Glomerular endothelial cell (primary cell): ENCODE measurements around the gene FASN. TPM values are rescaled to one million over a fixed set of nuclear protein-coding genes. Genes with fewer than 3 reads are reported as not detected.

Experiments used
- DNase-seq: peaks from one replicate; pipeline ENCODE4 v3.0.0-alpha.2; 2011; ENCODE audit warnings: low read depth, low spot score; ENCODE audit errors: extremely low read depth
- total RNA-seq: library from RNA; depleted of rRNA; stranded (reverse); fragments of >200 nt; gene quantifications from 2 replicates; pipeline ENCODE4 v1.2.3, GENCODE V29; 2015

The FASN gene
- total RNA-seq, 1 donor from 2014 or later = 201 TPM

GRCh38 chr17:82078433-82078832 is 19.6 kb downstream of the FASN start:
- DNase-seq = no peak

DNA sequence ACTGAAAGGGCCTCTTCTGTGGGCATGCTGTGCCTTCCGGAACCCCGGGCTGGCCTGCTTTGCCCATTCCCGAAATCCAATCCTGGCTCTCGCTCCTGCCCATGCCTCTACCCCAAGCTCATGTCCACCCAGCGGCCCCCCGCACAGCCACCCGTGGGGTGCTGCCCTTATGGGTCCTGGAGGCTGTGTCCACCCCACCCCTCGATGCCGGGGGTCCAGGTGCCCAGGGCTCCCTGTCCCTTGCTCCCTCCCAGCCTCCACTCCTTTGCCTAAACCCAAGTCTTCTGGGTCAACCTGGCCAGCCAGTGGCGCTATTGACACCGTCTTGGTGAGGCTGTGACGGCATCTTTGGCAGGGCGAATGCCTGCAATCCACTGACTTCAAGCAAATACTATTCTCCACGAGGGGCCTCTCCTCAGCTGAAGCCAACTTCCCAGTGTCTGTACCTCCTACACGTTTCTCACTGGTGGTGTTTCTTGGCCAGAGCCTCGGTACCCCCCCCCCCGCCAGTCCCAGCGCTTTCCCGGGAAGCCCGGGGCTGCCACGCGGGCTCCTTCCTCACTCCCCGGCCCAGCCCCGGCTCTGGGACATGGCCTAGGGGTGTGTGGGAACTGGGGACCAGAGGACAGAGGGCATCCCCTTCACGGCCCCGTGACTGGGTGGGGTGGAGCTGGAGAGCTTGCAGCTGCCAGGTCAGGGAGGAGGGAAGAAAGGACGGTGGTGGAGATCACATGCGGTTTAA is 20.2 kb downstream of the FASN start:
- no peak for DNase-seq

GRCh38 chr17:82076785-82077591 is 21.0 kb downstream of the FASN start:
- no peak for DNase-seq

- no peak for DNase-seq
These were observed 21.8 kb downstream of the FASN start for GRCh38 chr17:82076018-82076784.

DNA sequence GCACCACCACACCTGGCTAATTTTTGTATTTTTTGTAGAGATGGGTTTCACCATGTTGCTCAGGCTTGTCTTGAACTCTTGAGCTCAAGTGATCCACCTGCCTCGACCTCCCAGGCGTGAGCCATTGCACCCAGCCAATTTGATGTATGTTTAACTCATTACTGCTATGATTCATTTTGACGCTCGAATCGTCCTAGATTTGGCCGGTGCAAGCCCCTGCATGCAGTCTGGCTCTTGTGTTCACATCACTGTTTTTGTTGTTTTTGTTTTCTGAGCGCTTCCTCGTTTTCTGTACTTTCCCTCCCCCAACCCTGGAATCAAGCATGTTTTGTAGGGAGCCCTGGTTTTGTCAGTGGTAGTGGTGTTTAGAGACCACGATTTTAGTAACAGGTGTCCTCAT is 24.6 kb downstream of the FASN start:
- DNase-seq = no peak

DNA sequence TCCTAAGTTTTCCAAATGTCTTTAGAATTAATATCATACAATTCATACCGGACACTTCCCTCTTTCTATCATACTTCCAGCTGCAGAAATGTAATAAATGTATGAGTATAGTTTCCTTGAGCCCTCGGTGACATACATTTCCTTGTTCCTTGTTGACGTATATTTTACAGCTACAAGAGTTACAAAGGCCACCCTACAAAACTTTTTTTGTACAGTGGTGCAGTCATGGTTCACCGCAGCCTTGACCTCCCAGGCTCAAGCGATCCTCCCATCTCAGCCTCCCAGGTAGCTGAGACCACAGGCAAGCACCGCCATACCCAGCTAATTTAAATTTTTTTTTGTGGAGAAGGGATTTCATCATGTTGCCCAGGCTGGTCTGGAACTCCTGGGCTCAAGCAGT is 25.2 kb downstream of the FASN start:
- no peak for DNase-seq

GRCh38 chr17:82070611-82071010 is 27.4 kb downstream of the FASN start:
- no peak for DNase-seq

GRCh38 chr17:82065638-82066303 is 32.3 kb downstream of the FASN start, which contains the start of gene DUS1L:
DUS1L (minus strand) TSS chr17:82065804; CDS start chr17:82065059, 745 bp downstream.
- DNase-seq = no peak

GRCh38 chr17:82065193-82065637 is 32.8 kb downstream of the FASN start:
- no peak for DNase-seq

GRCh38 chr17:82064433-82065192 is 33.4 kb downstream of the FASN start:
- no peak for DNase-seq

GRCh38 chr17:82063424-82064415 is 34.3 kb downstream of the FASN start:
- DNase-seq = no peak

DNA sequence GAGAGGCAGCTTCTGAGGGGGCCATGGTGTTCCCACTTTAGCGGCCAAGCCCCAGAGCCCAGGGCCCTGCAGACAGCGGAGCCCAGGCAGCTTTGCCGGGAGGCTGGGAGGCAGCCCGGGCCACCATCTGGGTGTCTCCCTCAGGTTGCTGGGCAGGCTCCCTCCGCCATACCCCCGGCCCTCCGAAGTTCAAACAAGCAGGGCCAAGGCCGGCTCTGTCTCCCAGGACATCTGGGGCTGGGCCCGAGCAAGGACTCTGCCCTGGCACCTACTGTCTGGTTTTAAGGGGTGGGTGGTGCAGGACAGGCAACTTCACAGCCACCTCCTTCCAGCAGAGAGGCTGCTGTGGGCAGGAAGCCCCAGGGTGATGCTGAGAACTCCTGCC is 35.1 kb downstream of the FASN start:
- no peak for DNase-seq

GRCh38 chr17:82062076-82062983 is 35.7 kb downstream of the FASN start:
- DNase-seq = no peak

- no peak for DNase-seq
These were observed 36.8 kb downstream of the FASN start for GRCh38 chr17:82061047-82061925.

DNA sequence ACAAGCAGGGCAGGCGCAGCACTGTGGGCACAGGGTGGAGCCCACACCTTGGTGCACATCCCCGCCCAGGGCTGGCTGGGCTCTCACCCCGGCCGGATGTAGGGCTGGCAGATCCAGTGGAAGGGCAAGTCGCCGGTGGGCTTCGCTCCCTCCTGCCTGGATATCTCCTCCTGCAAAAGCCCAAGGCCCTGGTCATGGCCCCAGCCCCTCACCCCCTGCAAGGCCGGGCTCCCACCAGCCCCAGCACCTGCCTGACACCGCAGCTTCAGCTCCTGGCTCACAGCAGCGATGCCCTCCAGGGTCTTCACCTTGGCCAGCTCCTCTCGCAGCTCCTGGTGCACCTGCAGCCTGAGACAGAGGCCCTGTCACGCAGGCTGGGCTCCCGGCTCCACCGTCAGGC is 37.4 kb downstream of the FASN start:
- no peak for DNase-seq

GRCh38 chr17:82060001-82060380 is 38.0 kb downstream of the FASN start:
- no peak for DNase-seq
